Liver (tissue), 9 donors: Measurements from ENCODE around the gene SH3PXD2B. TPM values are rescaled to one million over a fixed set of nuclear protein-coding genes. Genes with fewer than 3 reads are reported as not detected.

Experiments used
- DNase-seq: peaks from one replicate; pipeline ENCODE4 v3.0.0-alpha.2; 2017; ENCODE audit warnings: low spot score
- H3K27ac ChIP-seq, 2 donors: one replicate each; pipeline ENCODE4 v1.7.0; 2013; ENCODE audit warnings: inconsistent platforms in 2 of 2, low read length in 2 of 2, control low read depth in 1 of 2, low read depth in 1 of 2, mild to moderate bottlenecking in 1 of 2
- H3K27me3 ChIP-seq, 4 donors: one replicate each; pipeline versions ENCODE4 v1.6.1 to v1.7.0; 2013; ENCODE audit warnings: low read length in 3 of 4, inconsistent platforms in 1 of 4, mild to moderate bottlenecking in 1 of 4, moderate library complexity in 1 of 4; ENCODE audit not compliant: control insufficient read depth in 4 of 4, insufficient read depth in 4 of 4
- H3K36me3 ChIP-seq, 4 donors: one replicate each; pipeline versions ENCODE4 v1.6.1 to v1.7.0; 2013; ENCODE audit warnings: low read length in 3 of 4, mild to moderate bottlenecking in 3 of 4, low read depth in 1 of 4, moderate library complexity in 1 of 4; ENCODE audit not compliant: control insufficient read depth in 4 of 4, insufficient read depth in 3 of 4
- H3K4me1 ChIP-seq, 4 donors: one replicate each; pipeline versions ENCODE4 v1.6.1 to v1.7.0; 2013; ENCODE audit warnings: low read length in 3 of 4, mild to moderate bottlenecking in 3 of 4, moderate library complexity in 1 of 4; ENCODE audit not compliant: control insufficient read depth in 4 of 4, insufficient read depth in 4 of 4
- H3K4me3 ChIP-seq, 3 donors: one replicate each; pipeline versions ENCODE4 v1.6.1 to v1.7.0; 2013; ENCODE audit warnings: low read length in 3 of 3, control low read depth in 1 of 3, low read depth in 1 of 3, mild to moderate bottlenecking in 1 of 3
- H3K9ac ChIP-seq, 2 donors: one replicate each; pipeline ENCODE4 v1.7.0; 2013; ENCODE audit warnings: low read length in 2 of 2, mild to moderate bottlenecking in 2 of 2, moderate library complexity in 2 of 2, control low read depth in 1 of 2, low read depth in 1 of 2
- H3K9me3 ChIP-seq, 4 donors: one replicate each; pipeline versions ENCODE4 v1.6.1 to v1.7.0; 2013; ENCODE audit warnings: low read length in 3 of 4; ENCODE audit not compliant: control insufficient read depth in 4 of 4
- ATF3 ChIP-seq: IDR thresholded peaks from 2 replicates; pipeline ENCODE4 v1.6.1; 2016; ENCODE audit warnings: antibody characterized with exemption
- EGR1 ChIP-seq, 2 donors: IDR thresholded peaks; 2 replicates each; pipeline ENCODE4 v1.6.1; 2016 to 2018; ENCODE audit warnings: antibody characterized with exemption in 2 of 2, low read depth in 2 of 2
- FOXA1 ChIP-seq: IDR thresholded peaks from 2 replicates; pipeline ENCODE4 v1.6.1; 2016; ENCODE audit warnings: antibody characterized with exemption
- GABPA ChIP-seq, 2 donors: IDR thresholded peaks in 1 of 2; conservative IDR thresholded peaks in 1 of 2; 2 replicates each; pipeline ENCODE4 v1.6.1; 2016; ENCODE audit warnings: antibody characterized with exemption in 2 of 2, mild to moderate bottlenecking in 1 of 2, moderate library complexity in 1 of 2
- HNF4A ChIP-seq, 2 donors: conservative IDR thresholded peaks; 2 replicates each; pipeline ENCODE4 v1.6.1; 2016; ENCODE audit warnings: antibody characterized with exemption in 2 of 2, mild to moderate bottlenecking in 2 of 2
- HNF4G ChIP-seq: IDR thresholded peaks from 2 replicates; pipeline ENCODE4 v1.6.1; 2016; ENCODE audit warnings: antibody characterized with exemption
- JUND ChIP-seq, 2 donors: IDR thresholded peaks; 2 replicates each; pipeline ENCODE4 v1.6.1; 2016; ENCODE audit warnings: antibody characterized with exemption in 2 of 2
- NR2F2 ChIP-seq: IDR thresholded peaks from 2 replicates; pipeline ENCODE4 v1.6.1; 2016; ENCODE audit warnings: antibody characterized with exemption
- REST ChIP-seq: IDR thresholded peaks from 2 replicates; pipeline ENCODE4 v1.6.1; 2016; ENCODE audit warnings: antibody characterized with exemption, mild to moderate bottlenecking
- RXRA ChIP-seq, 2 donors: IDR thresholded peaks; 2 replicates each; pipeline ENCODE4 v1.6.1; 2017 to 2018; ENCODE audit warnings: antibody characterized with exemption in 2 of 2, mild to moderate bottlenecking in 1 of 2
- SP1 ChIP-seq: IDR thresholded peaks from 2 replicates; pipeline ENCODE4 v1.6.1; 2018; ENCODE audit warnings: antibody characterized with exemption, mild to moderate bottlenecking
- TAF1 ChIP-seq: conservative IDR thresholded peaks from 2 replicates; pipeline ENCODE4 v1.6.1; 2016; ENCODE audit warnings: antibody characterized with exemption, mild to moderate bottlenecking
- YY1 ChIP-seq: IDR thresholded peaks from 2 replicates; pipeline ENCODE4 v1.6.1; 2016; ENCODE audit warnings: antibody characterized with exemption, mild to moderate bottlenecking
- ZBTB33 ChIP-seq: IDR thresholded peaks from 2 replicates; pipeline ENCODE4 v1.6.1; 2016; ENCODE audit warnings: antibody characterized with exemption
- WGBS: extraction: QIAGEN DNeasy Blood & Tissue Kit; methylation state at CpG from one replicate; pipeline ENCODE4 v1.1.7; 2013; 5-methylcytosine and 5-hydroxymethylcytosine counted together
- polyA plus RNA-seq, 2 donors: library from polyadenylated mRNA; stranded (reverse) in 1 of 2; unstranded in 1 of 2; fragments of 200-250 nt in 1 of 2; fragments of >200 nt in 1 of 2; fragmentation: Nextera tagmentation in 1 of 2; extraction: Ambion mirVana in 1 of 2; gene quantifications; one replicate each; pipeline versions ENCODE4 v1.2.1 to v1.2.3, GENCODE V29; 2013 to 2015
- total RNA-seq, 2 donors: library from RNA; depleted of rRNA; stranded (reverse); fragments of >200 nt; gene quantifications; one replicate each; pipeline ENCODE4 v1.2.3, GENCODE V29; 2014
- donor health status: healthy.
- donor health status: healthy.
- donor health status: healthy.
- donor health status: healthy.
- donor health status: healthy.

SH3PXD2B gene
- total and polyA plus RNA-seq, 4 donors, result 1.1 to 3.3 (median 2.2) TPM

- no peak overlapping the region for H3K27ac ChIP-seq
- WGBS, result 94% methylated on average over 11 of the region's 11 CpGs
- no peaks in the 10 kb centered on the region for H3K4me1 ChIP-seq
- no peaks in the 10 kb centered on the region for H3K9me3 ChIP-seq
- H3K36me3 ChIP-seq, result no peaks in the 10 kb centered on the region
- no peak overlapping the region for H3K4me3 ChIP-seq
- no peak for TF ChIP-seq TAF1
- TF ChIP-seq JUND (IDR thresholded peaks at IDR 0.05), result no peak
- no peak for TF ChIP-seq GABPA (IDR thresholded peaks at IDR 0.05 in 1 of 2, conservative IDR thresholded peaks at IDR 0.05 in 1 of 2)
- TF ChIP-seq RXRA (IDR thresholded peaks at IDR 0.05), result no peak
- TF ChIP-seq ZBTB33, result no peak
- TF ChIP-seq NR2F2, result no peak
- DNase-seq, result no peak
- no peak overlapping the region for H3K9ac ChIP-seq
- H3K27me3 ChIP-seq, result no peaks in the 10 kb centered on the region
These were observed 138.5 kb downstream of the SH3PXD2B start for GRCh38 chr5:172315587-172316493.

- H3K36me3 ChIP-seq, result no peaks in the 10 kb centered on the region
- no peaks in the 10 kb centered on the region for H3K27me3 ChIP-seq
- H3K27ac ChIP-seq, result no peak overlapping the region
- no peaks in the 10 kb centered on the region for H3K4me1 ChIP-seq
- TF ChIP-seq REST (no peak), TAF1 (no peak), ATF3 (no peak), RXRA (IDR thresholded peaks at IDR 0.05) (no peak), HNF4A (conservative IDR thresholded peaks at IDR 0.05) (no peak), HNF4G (no peak), EGR1 (IDR thresholded peaks at IDR 0.05; ENCODE audit: low read depth in 2 of 2) (no peak), SP1 (no peak), FOXA1 (no peak), YY1 (no peak)
- 87% methylated on average over 4 of the region's 4 CpGs for WGBS
- H3K4me3 ChIP-seq, result no peak overlapping the region
- no peak overlapping the region for H3K9ac ChIP-seq
- no peak for DNase-seq
- H3K9me3 ChIP-seq, result no peaks in the 10 kb centered on the region
These were observed 140.4 kb downstream of the SH3PXD2B start for GRCh38 chr5:172313915-172314314.
